Activated CD4-positive, alpha-beta T cell treated with anti-CD3 and anti-CD28 coated beads, Interleukin-2, amount 50 U/mL, for 4 hours (primary cell): ENCODE measurements around the gene NT5C.
"Not testable (repeated sequence)": the region's sequence is repeated elsewhere in the genome, so short reads cannot be mapped to it uniquely, and the experiment has no call there.

Experiments used
- DNase-seq, 2 experiments: peaks; one replicate each; pipeline ENCODE4 v3.0.0-alpha.2; 2020

The NT5C gene

DNA sequence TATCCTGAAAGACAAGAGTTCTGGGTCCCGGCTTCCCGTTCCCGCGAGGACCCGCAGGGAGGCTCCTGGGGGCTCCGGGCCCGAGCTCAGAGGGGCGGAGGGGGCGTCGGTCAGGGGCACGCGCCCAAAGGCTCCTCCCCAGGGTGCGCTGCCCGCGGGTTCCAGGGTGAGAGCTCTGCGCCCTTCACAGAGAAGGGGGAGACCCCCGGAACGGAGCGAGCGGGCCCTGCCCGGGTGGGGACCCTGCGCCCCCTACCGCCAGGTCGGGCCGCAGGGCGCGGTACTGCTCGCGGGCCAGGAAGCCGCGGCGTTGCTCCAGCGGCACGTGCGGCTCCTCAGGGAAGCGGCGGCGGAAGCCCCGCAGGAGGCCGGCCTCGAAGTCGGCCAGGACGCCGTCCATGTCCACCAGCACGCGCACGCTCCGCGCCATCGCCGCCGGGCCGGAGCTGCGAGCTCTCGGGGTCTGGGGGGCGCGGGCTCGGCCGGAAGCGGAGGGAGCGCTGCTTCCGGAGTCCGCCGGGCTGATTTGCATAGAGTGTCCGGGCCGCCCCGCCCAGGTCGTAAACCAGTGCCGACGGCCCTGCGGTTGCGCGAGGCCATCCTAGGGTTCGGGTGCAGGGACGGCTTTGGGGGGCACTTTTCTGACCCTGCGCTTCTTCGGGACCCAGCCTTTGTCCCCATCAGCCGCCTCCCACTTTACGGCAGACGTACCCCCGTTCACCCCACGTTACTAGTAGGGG lies at the start of gene NT5C:
NT5C (minus strand) TSS at position 465 of the 740 bp plus-strand sequence; CDS start at position 430, 35 bp downstream.
- peak; percentile 45 to 46 for DNase-seq

DNA sequence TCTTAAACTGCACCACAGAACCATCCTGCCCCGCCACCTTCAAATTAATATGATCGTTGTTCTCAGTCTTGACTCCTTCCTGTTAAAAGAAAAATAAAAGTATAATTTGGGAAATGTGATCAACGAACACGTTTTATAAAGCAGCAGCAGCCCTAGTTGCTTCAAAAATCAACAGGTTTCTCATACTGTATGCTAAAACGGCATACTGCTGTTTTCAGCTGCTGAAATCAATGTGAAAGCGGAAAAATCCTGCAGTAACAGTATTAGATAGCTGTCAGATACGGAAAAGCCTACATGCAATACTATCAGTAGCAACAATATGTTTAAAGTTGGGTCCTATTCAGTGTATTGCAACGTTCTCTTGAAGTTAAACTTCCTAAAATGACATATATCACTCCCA lies 49.6 kb upstream of the NT5C start:
- no peak for DNase-seq

DNA sequence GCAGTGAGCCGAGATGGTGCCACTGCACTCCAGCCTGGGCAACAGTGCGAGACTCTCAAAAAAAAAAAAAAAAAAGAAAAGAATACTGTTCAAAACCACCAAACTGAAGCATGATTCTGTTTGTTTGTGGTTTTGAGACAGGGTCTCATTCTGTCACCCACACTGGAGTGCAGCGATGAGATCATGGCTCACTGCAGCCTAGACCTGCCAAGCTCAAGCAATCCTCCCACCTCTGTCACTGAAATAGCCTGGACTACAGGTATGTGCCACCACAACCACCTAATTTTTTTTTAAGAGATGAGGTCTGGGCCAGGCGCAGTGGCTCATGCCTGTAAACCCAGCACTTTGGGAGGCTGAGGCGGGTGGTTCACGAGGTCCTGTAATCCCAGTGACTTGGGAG lies 46.9 kb upstream of the NT5C start:
- no peak for DNase-seq

DNA sequence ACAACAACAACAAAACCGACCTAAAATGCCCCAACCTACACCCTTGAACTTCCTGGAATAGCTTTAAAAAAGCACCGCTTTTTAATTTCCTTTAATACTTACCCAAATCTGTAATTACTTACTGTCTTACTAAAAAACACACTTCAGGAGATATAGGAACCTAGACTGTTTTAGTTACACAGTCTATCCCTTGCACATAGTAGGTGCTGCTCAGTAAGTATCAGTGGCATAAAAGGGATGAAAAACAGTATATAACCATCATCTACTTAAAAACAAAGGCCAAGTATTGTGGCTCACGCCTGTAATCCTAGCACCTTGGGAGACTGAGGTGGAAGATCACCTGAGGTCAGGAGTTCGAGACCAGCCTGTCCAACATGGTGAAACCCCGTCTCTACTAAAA lies 45.1 kb upstream of the NT5C start:
- DNase-seq: no peak

DNA sequence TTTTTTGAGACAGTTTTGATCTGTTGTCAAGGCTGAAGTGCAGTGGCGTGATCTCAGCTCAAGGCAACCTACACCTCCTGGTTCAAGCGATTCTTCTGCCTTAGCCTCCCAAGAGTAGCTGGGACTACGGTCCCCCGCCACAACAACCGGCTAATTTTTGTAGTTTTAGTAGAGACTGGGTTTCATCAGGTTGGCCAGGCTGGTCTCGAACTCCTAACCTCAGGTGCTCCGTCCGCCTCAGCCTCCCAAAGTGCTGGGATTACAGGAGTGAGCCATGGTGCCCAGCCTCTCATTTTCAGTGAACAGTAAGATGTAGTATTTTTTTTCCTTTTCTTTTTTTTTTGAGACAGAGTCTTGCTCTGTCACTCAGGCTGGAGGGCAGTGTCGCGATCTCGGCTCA lies 43.5 kb upstream of the NT5C start:
- DNase-seq: no peak

GRCh38 chr17:75173526-75173925 lies 42.0 kb upstream of the NT5C start:
- DNase-seq: no peak

- DNase-seq: no peak
These were observed 37.5 kb upstream of the NT5C start for GRCh38 chr17:75168998-75169397.

- DNase-seq: not testable (repeated sequence)
These were observed 33.1 kb upstream of the NT5C start for GRCh38 chr17:75164606-75165005.

DNA sequence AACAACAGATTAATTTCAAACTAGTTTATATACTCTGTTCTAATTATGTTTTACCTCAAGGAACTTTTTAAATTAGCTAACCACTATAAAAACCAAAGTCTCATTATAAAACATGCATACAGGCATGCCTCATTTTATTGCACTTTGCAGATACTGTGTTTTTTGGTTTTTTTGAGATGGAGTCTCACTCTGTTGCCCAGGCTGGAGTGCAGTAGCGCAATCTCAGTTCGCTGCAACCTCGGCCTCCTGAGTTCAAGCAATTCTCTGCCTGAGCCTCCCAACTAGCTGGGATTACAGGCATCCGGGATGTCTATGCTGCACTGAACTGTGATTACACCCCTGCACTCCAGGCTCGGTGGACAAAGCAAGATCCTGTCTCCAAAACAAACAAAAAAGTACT lies 31.5 kb upstream of the NT5C start:
- no peak for DNase-seq

DNA sequence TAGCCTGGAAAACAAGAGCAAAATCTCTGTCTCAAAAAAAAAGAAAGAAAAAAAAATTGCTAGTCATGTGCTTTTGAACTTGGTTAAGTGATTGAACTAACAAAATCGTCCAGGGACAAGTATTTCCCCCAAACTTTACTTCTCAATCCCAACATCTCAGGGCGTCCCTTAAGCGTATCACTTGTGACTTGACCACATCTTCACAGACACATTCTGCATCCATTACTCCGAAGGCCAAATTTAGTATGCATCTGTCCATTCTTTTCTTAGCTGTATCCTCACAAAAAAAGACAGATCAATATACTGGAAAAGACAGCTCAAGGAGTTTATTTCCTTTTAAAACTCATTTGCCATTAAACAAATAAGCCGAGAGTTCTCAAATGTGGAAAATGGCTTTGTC lies 28.7 kb upstream of the NT5C start:
- DNase-seq: no peak

GRCh38 chr17:75159196-75160031 lies 27.9 kb upstream of the NT5C start:
- DNase-seq: no peak

DNA sequence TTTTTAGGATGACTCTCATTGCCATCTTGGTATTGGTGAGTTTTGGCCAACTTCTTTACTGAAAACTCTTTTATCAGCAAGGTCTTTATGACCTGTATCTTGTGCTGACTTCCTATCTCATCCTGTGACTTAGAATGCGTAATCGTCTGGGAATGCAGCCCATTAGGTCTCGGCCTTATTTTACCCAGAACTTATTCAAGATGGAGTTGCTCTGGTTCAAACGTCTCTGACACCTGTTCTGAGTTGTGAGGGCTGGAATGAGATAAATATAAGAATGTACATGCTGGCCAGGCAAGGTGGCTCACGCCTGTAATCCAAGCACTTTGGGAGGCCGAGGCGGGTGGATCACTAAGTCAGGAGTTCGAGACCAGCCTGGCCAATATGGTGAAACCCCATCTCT lies 26.9 kb upstream of the NT5C start:
- DNase-seq: not testable (repeated sequence)

GRCh38 chr17:75155191-75155601 lies 23.7 kb upstream of the NT5C start:
- DNase-seq: no peak

DNA sequence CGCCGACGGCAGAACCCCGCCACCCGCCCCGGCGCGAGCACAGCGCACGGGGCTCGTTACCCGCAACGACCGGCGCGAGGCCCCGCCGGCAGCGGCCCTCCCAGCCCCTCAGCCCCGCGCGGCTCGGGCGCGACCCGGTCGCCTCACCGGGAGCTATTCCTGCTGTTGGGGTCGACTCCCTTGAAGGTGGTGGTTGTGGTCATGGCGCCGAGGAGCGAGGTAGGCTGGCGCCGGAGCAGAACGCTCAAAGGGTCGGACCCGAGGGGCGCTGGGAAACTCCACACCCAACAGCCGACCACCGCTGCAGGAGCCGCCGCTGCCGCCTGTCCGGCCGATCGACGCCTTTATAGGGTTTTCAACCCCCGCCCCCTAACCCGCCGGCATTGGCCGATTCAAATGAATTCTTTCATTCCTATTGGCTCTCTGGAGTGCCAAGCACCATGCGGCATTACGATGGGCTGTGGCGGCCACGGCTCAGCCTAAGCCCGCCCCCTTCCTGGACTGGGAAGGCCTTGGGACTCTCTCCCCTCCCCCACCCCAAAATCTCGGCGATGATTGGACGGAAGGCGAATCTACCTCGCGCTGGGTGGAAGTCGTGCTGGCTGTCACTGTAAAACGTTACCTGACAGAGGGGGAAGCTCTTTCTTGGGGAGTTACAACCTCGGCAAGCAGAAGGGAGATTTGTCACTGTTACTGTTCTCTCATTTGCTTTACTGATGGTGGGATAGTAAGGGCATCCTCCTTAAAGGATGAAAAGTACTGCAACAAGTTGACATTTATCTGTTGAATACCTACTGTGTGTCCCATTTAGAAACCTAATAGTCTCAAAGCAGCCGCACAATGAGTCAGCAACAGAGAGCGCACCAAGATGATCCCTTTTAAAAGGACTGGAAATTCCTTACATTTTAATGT lies 22.9 kb upstream of the NT5C start, which contains the start of gene JPT1:
JPT1 (minus strand) TSS at position 318 of the 912 bp plus-strand sequence; CDS start at position 203, 115 bp downstream.
- DNase-seq: peak; percentile 98 to 99

DNA sequence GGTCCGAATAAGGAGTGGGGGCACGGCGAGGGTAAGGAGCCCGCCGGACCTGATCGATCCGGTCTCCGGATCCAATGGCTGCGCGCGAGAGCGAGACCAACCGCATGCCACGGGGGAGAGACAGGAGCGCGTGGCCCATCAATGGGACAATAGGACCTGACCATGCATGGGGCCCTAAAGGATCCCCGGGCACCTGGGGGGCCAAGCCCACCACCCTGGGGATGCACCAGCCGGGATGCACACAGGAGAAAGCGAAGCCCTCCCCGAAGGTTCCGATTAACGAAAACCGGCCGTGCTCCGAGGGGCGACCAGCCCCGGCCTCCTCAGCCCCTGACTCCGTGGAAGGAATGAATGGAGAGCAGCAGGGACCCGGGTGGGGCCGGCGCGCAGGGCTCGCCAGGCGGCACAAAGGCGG lies 22.2 kb upstream of the NT5C start:
- no peak for DNase-seq

GRCh38 chr17:75152922-75153779 lies 21.6 kb upstream of the NT5C start:
- DNase-seq: no peak

DNA sequence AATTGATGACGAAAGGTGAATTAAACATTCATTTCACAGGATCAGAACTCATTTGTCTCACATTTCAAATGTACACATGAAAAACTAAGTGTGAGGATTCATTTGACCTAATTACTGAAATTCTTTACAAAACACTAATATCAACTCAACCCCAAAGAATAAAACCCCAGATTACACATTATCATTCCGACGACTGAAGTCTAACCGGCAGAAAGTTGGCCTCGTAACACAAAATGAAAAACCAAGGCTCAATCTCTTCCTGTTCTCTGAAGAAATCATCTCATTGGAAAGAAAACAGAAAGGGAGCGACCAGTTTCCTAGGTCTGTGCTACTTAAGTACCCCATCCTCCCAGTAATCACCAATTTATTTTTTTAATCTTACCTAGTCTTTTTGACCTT lies 21.0 kb upstream of the NT5C start:
- DNase-seq: no peak

DNA sequence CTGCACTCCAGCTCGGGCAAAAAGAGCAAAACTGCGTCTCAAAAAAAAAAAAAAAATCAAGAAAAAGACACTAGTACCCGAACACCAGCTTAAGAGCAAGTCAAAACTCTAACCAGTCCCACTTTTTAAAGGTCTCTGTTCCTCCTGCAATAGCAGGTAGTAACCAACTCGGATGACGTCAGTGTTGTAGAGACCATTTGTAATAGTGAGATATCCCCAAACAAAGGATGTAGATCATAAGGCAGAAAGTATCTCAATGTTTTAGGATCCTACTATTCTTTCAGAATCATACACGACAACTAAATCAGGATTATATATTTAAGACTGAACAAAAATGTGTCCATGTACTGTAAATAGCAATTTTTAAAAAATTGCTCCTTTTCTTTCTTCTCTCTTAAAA lies 20.4 kb upstream of the NT5C start:
- DNase-seq: no peak

GRCh38 chr17:75147878-75148546 lies 16.5 kb upstream of the NT5C start:
- DNase-seq: no peak

GRCh38 chr17:75146592-75146991 lies 15.1 kb upstream of the NT5C start:
- DNase-seq: no peak

DNA sequence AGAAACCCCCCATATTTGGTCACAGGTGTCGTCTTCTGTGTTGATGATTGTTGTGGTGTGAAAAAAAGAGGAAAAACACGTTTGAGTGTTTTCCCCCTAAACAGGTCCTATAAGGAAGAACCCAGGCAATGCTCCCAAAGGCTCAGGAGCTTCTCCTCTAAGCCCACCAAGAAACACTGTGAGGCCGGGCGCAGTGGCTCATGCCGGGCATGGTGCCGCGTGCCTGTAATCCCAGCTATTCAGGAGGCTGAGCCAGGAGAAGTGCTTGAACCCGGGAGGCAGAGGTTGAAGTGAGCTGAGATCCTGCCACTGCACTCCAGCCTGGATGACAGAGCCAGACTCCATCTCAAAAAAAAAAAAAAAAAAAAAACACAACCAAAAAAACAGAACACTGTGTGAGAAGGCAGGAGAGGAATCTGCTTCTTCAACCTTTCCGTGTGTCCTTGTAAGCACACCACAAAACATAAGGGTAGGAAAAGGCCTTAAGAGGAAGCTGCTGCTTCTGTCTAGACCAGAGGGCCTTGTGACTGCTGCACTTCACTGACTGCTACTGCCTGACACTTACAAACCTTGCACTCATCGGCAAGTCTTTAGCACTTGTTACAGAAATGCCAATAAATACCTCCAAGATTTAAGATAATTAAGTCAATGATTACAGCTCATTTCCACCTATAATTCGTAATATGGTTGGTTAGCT lies 13.4 kb upstream of the NT5C start:
- no peak for DNase-seq
